HEK293T (cell line): ENCODE results near the gene FGF3.

ENCODE experiments used
- CTCF ChIA-PET: fragments of 350-600 bp; formaldehyde crosslinking; extraction: SDS; loops from one replicate; lab custom pipeline; 2021; ENCODE audit warnings: antibody characterized with exemption, inconsistent platforms; lab: Yijun Ruan, JAX
- POLR2A ChIA-PET: fragments of 350-600 bp; formaldehyde crosslinking; extraction: SDS; loops from one replicate; lab custom pipeline; 2020; ENCODE audit warnings: antibody characterized with exemption, inconsistent platforms; lab: Yijun Ruan, JAX
- DNase-seq: peaks from one replicate; pipeline ENCODE4 v3.0.0; 2012; ENCODE audit warnings: mixed read lengths; ENCODE audit errors: extremely low spot score
- ARNT ChIP-seq: fragments of 450-650 bp; IDR thresholded peaks from 2 replicates; pipeline ENCODE4 v1.6.1; 2017; ENCODE audit warnings: mild to moderate bottlenecking
- BHLHE40 ChIP-seq: fragments of 450-650 bp; IDR thresholded peaks from 2 replicates; pipeline ENCODE4 v1.6.1; 2016; ENCODE audit warnings: mild to moderate bottlenecking, moderate library complexity, borderline replicate concordance
- CTBP1 ChIP-seq: fragments of 450-650 bp; IDR thresholded peaks from 2 replicates; pipeline ENCODE4 v1.6.1; 2016; ENCODE audit warnings: borderline replicate concordance
- ELF4 ChIP-seq: fragments of 450-650 bp; IDR thresholded peaks from 2 replicates; pipeline ENCODE4 v1.6.1; 2017; ENCODE audit warnings: antibody characterized with exemption
- FOXA1 ChIP-seq: fragments of 450-650 bp; IDR thresholded peaks from 2 replicates; pipeline ENCODE4 v1.6.1; 2016; ENCODE audit warnings: mild to moderate bottlenecking
- FOXK2 ChIP-seq: fragments of 450-650 bp; IDR thresholded peaks from 2 replicates; pipeline ENCODE4 v1.6.1; 2016; ENCODE audit warnings: mild to moderate bottlenecking
- FOXM1 ChIP-seq: fragments of 450-650 bp; IDR thresholded peaks from 2 replicates; pipeline ENCODE4 v1.6.1; 2017; ENCODE audit warnings: mild to moderate bottlenecking, borderline replicate concordance
- HDGF ChIP-seq: fragments of 450-650 bp; IDR thresholded peaks from 2 replicates; pipeline ENCODE4 v1.6.1; 2017; ENCODE audit warnings: antibody characterized with exemption, borderline replicate concordance
- L3MBTL2 ChIP-seq: fragments of 450-650 bp; conservative IDR thresholded peaks from 2 replicates; pipeline ENCODE4 v1.6.1; 2016; ENCODE audit warnings: mild to moderate bottlenecking
- LEF1 ChIP-seq: fragments of 450-650 bp; IDR thresholded peaks from 2 replicates; pipeline ENCODE4 v1.6.1; 2017; ENCODE audit warnings: mild to moderate bottlenecking, borderline replicate concordance
- NFRKB ChIP-seq: fragments of 450-650 bp; IDR thresholded peaks from 2 replicates; pipeline ENCODE4 v1.6.1; 2016; ENCODE audit warnings: mild to moderate bottlenecking, moderate library complexity
- SP1 ChIP-seq: fragments of 450-650 bp; IDR thresholded peaks from 2 replicates; pipeline ENCODE4 v1.6.1; 2017
- SUZ12 ChIP-seq: fragments of 450-650 bp; IDR thresholded peaks from 2 replicates; pipeline ENCODE4 v1.6.1; 2016; ENCODE audit warnings: mild to moderate bottlenecking
- TARDBP ChIP-seq: fragments of 450-650 bp; IDR thresholded peaks from 2 replicates; pipeline ENCODE4 v1.6.1; 2016
- ZNF384 ChIP-seq: fragments of 450-650 bp; IDR thresholded peaks from 2 replicates; pipeline ENCODE4 v1.6.1; 2016
- TF ChIP-seq, protein P1 (sequence below): fragments of 450-650 bp; IDR thresholded peaks from 2 replicates; pipeline ENCODE4 v1.6.1; 2016

The FGF3 gene

DNA sequence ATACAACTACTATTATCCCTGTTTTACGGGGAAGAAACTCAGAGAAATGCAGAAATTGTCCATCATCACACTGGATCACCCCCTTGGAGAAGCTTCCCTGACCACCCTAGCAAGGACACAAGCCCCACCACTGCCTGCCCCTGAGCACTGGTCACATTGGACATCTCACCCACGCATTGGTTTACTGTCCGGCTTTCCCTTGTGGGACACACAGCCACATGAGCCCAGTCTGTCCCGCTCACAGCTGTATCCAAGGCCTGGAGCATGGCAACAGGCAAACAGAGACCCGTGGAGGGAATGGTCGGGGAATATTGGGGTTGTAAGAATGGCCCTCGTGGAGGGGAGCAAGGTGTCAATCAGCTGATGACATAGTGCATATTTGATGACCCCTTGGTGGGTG is 42.7 kb upstream of the FGF3 start:
- ChIA-PET CTCF (interaction anchor here (1.1 kb wide), 1 partner anchor 12 kb away, joined by 4 read pairs; no protein-coding TSS in a partner anchor), POLR2A (no interaction called here)
- TF ChIP-seq ELF4, result no peak
- TF ChIP-seq LEF1, result no peak
- TF ChIP-seq FOXM1, result no peak
- TF ChIP-seq FOXK2, result no peak
- no peak for TF ChIP-seq ZNF384
- TF ChIP-seq SUZ12, result no peak
- no peak for TF ChIP-seq ARNT
- TF ChIP-seq HDGF, result no peak
- TF ChIP-seq FOXA1, result no peak
- DNase-seq, result no peak

GRCh38 chr11:69860796-69861445 is 41.7 kb upstream of the FGF3 start:
- ChIA-PET CTCF (no interaction called here), POLR2A (no interaction called here)
- TF ChIP-seq FOXK2 (no peak), LEF1 (no peak), TARDBP (no peak), L3MBTL2 (no peak), ARNT (no peak), NFRKB (no peak), BHLHE40 (no peak), FOXM1 (no peak), ZNF384 (no peak), CTBP1 (no peak), HDGF (no peak), ELF4 (no peak), FOXA1 (no peak), SP1 (no peak), SUZ12 (no peak)
- TF ChIP-seq, protein P1, sequence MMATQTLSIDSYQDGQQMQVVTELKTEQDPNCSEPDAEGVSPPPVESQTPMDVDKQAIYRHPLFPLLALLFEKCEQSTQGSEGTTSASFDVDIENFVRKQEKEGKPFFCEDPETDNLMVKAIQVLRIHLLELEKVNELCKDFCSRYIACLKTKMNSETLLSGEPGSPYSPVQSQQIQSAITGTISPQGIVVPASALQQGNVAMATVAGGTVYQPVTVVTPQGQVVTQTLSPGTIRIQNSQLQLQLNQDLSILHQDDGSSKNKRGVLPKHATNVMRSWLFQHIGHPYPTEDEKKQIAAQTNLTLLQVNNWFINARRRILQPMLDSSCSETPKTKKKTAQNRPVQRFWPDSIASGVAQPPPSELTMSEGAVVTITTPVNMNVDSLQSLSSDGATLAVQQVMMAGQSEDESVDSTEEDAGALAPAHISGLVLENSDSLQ, result no peak
- DNase-seq, result no peak

GRCh38 chr11:69860244-69860643 is 41.0 kb upstream of the FGF3 start:
- POLR2A ChIA-PET, result no interaction called here
- CTCF ChIA-PET, result no interaction called here
- no peak for DNase-seq
- no peak for TF ChIP-seq CTBP1
- no peak for TF ChIP-seq ELF4
- TF ChIP-seq FOXA1, result no peak

- CTCF ChIA-PET, result no interaction called here
- DNase-seq, result no peak
- no peak for TF ChIP-seq ZNF384
- TF ChIP-seq SUZ12, result no peak
- no peak for TF ChIP-seq CTBP1
- no peak for TF ChIP-seq NFRKB
- no peak for TF ChIP-seq BHLHE40
- TF ChIP-seq LEF1, result no peak
- TF ChIP-seq, protein P1, result no peak
- no peak for TF ChIP-seq SP1
- no peak for TF ChIP-seq FOXK2
- no peak for TF ChIP-seq FOXA1
- no peak for TF ChIP-seq L3MBTL2
- no peak for TF ChIP-seq FOXM1
- TF ChIP-seq HDGF, result no peak
- TF ChIP-seq TARDBP, result no peak
- TF ChIP-seq ELF4, result no peak
- no peak for TF ChIP-seq ARNT
- POLR2A ChIA-PET, result no interaction called here
Measured at GRCh38 chr11:69859275-69859934, 40.2 kb upstream of the FGF3 start.

DNA sequence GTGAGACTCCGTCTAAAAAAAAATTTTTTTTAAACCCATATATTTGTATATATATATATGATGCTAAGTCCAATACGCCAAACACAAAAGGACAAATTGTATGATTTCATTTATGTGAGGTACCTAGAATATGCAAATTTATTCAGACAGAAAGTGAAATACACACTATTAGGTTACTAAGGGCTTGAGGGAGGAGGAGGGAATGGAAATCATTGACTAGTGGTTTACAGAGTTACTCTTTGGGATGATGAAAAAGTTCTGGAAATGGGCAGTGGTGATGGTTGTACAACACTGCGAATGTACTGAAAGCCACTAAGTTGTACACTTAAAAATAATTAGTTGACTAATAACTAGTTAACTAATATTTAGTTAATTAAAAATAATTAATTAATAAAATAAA is 36.2 kb upstream of the FGF3 start:
- ChIA-PET CTCF (no interaction called here), POLR2A (no interaction called here)
- DNase-seq, result no peak
- TF ChIP-seq, protein P1, result no peak
- TF ChIP-seq HDGF, result no peak
- TF ChIP-seq ZNF384, result no peak
- TF ChIP-seq LEF1, result no peak
- TF ChIP-seq ELF4, result no peak
- no peak for TF ChIP-seq TARDBP
- TF ChIP-seq CTBP1, result no peak
- no peak for TF ChIP-seq SUZ12
- no peak for TF ChIP-seq FOXA1
- TF ChIP-seq BHLHE40, result no peak
- no peak for TF ChIP-seq FOXK2
- TF ChIP-seq NFRKB, result no peak
- no peak for TF ChIP-seq L3MBTL2
- no peak for TF ChIP-seq SP1
- TF ChIP-seq FOXM1, result no peak
- no peak for TF ChIP-seq ARNT

DNA sequence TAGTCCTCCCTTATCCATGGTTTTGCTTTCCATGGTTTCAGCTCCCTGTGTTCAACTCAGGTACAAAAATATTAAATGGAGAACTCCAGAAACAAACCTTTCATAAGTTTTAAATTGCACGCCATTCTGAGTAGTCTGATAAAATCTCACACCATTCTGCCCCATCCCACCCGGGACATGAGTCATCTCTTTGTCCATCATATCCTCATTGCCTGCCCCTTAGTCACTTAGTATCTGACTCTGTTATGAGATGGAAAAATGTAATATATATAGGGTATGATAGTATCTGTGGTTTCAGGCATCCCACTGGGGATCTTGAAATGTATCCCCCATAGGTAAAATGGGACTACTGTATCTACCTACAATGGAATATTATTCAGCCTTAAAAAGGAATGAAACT is 35.5 kb upstream of the FGF3 start:
- CTCF ChIA-PET, result no interaction called here
- POLR2A ChIA-PET, result no interaction called here
- DNase-seq, result no peak
- TF ChIP-seq BHLHE40 (no peak), FOXK2 (no peak)
